ENCODE measurements around the gene TPSAB1. TPM values are rescaled to one million over a fixed set of nuclear protein-coding genes. Genes with fewer than 3 reads are reported as not detected.

Gene TPSAB1
- total and polyA plus RNA-seq, 2 donors (not counting 3 experiments of a cell fraction or from before 2014, with no cell fraction given) = not detected

- no TSS peak for BruUV-seq (replicated peaks)
- no peak for DNase-seq (ENCODE audit: low read depth, low spot score)
- no peaks in the 10 kb centered on the region for H3K4me1 ChIP-seq (ENCODE audit: control insufficient read depth, extremely low read depth, insufficient read depth, low read length)
- H2AFZ ChIP-seq (ENCODE audit: low read depth, low read length) = no peak overlapping the region
- dilution Hi-C loops (cut with MboI; ENCODE audit: extremely low pct_ligation_motif_present, low sequenced_read_pairs) (no loop called here), intact Hi-C loops (cut with micrococcal nuclease) (no loop called here)
- ChIA-PET POLR2A (no interaction called here), CTCF (interaction anchor here (0.7 to 1.7 kb wide), 3 partner anchors 12 to 136 kb away, joined by 3 to 7 read pairs (median 3); no protein-coding TSS in a partner anchor)
- TF ChIP-seq POLR2AphosphoS5 (IDR thresholded peaks at IDR 0.05; ENCODE audit: insufficient read depth, low read depth, low read length) (no peak), POLR2A (IDR thresholded peaks at IDR 0.05; ENCODE audit: low read depth, low read length) (no peak), GATA2 (IDR thresholded peaks at IDR 0.05; ENCODE audit: insufficient read depth, insufficient read length, low read depth, low read length) (no peak)
- FAIRE-seq = no peak
- H3K27me3 ChIP-seq (ENCODE audit: control insufficient read depth in 2 of 2, insufficient read depth in 2 of 2, low read length in 2 of 2) = no peaks in the 10 kb centered on the region
- no peak overlapping the region for H3K27ac ChIP-seq (ENCODE audit: insufficient read depth, low read depth, low read length)
- H3K79me2 ChIP-seq (ENCODE audit: control insufficient read depth, insufficient read depth, low read length) = no peaks in the 10 kb centered on the region
- H3K9me1 ChIP-seq (replicated peaks; ENCODE audit: control insufficient read depth, extremely low read depth, insufficient read depth, low read length) = no peaks in the 10 kb centered on the region
- no peaks in the 10 kb centered on the region for H3K36me3 ChIP-seq (ENCODE audit: control insufficient read depth in 2 of 2, extremely low read depth in 1 of 2, insufficient read depth in 2 of 2, low read length in 2 of 2)
- no peak overlapping the region for H3K4me2 ChIP-seq (ENCODE audit: insufficient read depth, low read length)
- H3K4me3 ChIP-seq (replicated peaks in 1 of 3; ENCODE audit: insufficient read depth in 1 of 3, low read depth in 1 of 3, low read length in 3 of 3) = no peak overlapping the region
- H4K20me1 ChIP-seq (replicated peaks; ENCODE audit: control insufficient read depth, extremely low read depth, insufficient read depth, low read length) = no peaks in the 10 kb centered on the region
- no peak overlapping the region for H3K9ac ChIP-seq (replicated peaks; ENCODE audit: extremely low read depth, insufficient read depth, low read length)
- H3K9me3 ChIP-seq (replicated peaks; ENCODE audit: control insufficient read depth, insufficient read depth, low read length) = no peaks in the 10 kb centered on the region
Observed at GRCh38 chr16:1193143-1193824, 47.2 kb upstream of the TPSAB1 start.

GRCh38 chr16:1193825-1194581 is 46.5 kb upstream of the TPSAB1 start:
- TF ChIP-seq GATA2 (IDR thresholded peaks at IDR 0.05; ENCODE audit: insufficient read depth, insufficient read length, low read depth, low read length) = no peak
- TF ChIP-seq POLR2AphosphoS5 (IDR thresholded peaks at IDR 0.05; ENCODE audit: insufficient read depth, low read depth, low read length) = no peak
- TF ChIP-seq EZH2 (IDR thresholded peaks at IDR 0.05; ENCODE audit: borderline replicate concordance, low read depth, low read length, severe bottlenecking) = no peak
- no peak for TF ChIP-seq CTCF (IDR thresholded peaks at IDR 0.05; ENCODE audit: extremely low read depth in 1 of 2, insufficient read depth in 1 of 2, low read depth in 1 of 2, low read length in 2 of 2)
- TF ChIP-seq MYC (IDR thresholded peaks at IDR 0.05; ENCODE audit: low read depth, low read length) = no peak
- no peak for TF ChIP-seq FOS (IDR thresholded peaks at IDR 0.05; ENCODE audit: borderline replicate concordance, insufficient read depth, low read length)
- FAIRE-seq = no peak

More at GRCh38 chr16:1193825-1194581, 46.5 kb upstream of the TPSAB1 start:
- Histone ChIP-seq H3K9ac (replicated peaks; ENCODE audit: extremely low read depth, insufficient read depth, low read length) (no peak overlapping the region), H3K4me3 (replicated peaks in 1 of 3; ENCODE audit: insufficient read depth in 1 of 3, low read depth in 1 of 3, low read length in 3 of 3) (no peak overlapping the region), H3K27ac (ENCODE audit: insufficient read depth, low read depth, low read length) (no peak overlapping the region), H3K79me2 (ENCODE audit: control insufficient read depth, insufficient read depth, low read length) (no peaks in the 10 kb centered on the region), H3K27me3 (ENCODE audit: control insufficient read depth in 2 of 2, insufficient read depth in 2 of 2, low read length in 2 of 2) (no peaks in the 10 kb centered on the region), H3K9me3 (replicated peaks; ENCODE audit: control insufficient read depth, insufficient read depth, low read length) (no peaks in the 10 kb centered on the region), H4K20me1 (replicated peaks; ENCODE audit: control insufficient read depth, extremely low read depth, insufficient read depth, low read length) (no peaks in the 10 kb centered on the region), H3K4me2 (ENCODE audit: insufficient read depth, low read length) (no peak overlapping the region), H3K9me1 (replicated peaks; ENCODE audit: control insufficient read depth, extremely low read depth, insufficient read depth, low read length) (no peaks in the 10 kb centered on the region), H3K36me3 (ENCODE audit: control insufficient read depth in 2 of 2, extremely low read depth in 1 of 2, insufficient read depth in 2 of 2, low read length in 2 of 2) (no peaks in the 10 kb centered on the region), H2AFZ (ENCODE audit: low read depth, low read length) (no peak overlapping the region), H3K4me1 (ENCODE audit: control insufficient read depth, extremely low read depth, insufficient read depth, low read length) (no peaks in the 10 kb centered on the region)
- ChIA-PET CTCF (interaction anchor here (0.6 to 1.7 kb wide), 4 partner anchors 13 to 137 kb away, joined by 3 to 7 read pairs (median 3); no protein-coding TSS in a partner anchor), POLR2A (no interaction called here)
- intact Hi-C loops (cut with micrococcal nuclease) = loop anchor here (1.0 kb wide), 2 partner anchors 88 to 137 kb away; no protein-coding TSS in a partner anchor
- dilution Hi-C loops (cut with MboI; ENCODE audit: extremely low pct_ligation_motif_present, low sequenced_read_pairs) = no loop called here
- no peak for DNase-seq (ENCODE audit: low read depth, low spot score)
- BruUV-seq (replicated peaks) = no TSS peak
